Loucy (cell line): ENCODE results near the gene VPS13D.

Experiments used
- EZH2phosphoT487 ChIP-seq: fragments of 200-600 bp; IDR thresholded peaks from 2 replicates; pipeline ENCODE4 v1.6.1; 2018; ENCODE audit warnings: antibody characterized with exemption, mild to moderate bottlenecking, moderate library complexity, borderline replicate concordance
- TF ChIP-seq, protein P1 (sequence below): fragments of 200-600 bp; sonication (generic); conservative IDR thresholded peaks from 2 replicates; pipeline ENCODE4 v1.5.1; 2014; ENCODE audit warnings: mild to moderate bottlenecking, antibody characterized with exemption, low read length

DNA sequence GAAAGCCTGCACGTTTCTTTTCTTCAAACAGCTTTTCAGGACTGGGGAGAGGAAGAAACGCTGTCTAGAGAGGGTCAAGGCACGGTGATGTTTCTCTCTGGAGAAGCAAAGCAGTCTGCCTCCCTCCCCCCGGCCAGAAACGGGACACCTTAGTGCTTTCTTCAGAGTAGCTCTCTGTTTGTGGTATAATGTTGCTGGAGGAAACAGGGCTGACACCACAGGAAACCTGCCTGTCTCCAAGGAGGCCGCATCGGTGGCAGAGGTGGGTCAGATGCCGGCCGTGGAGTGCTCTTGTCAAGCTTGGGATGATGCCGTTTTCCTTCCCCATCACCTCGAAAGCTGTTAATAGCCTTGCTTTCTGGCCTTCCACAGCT, 248.8 kb downstream of the VPS13D start:
- TF ChIP-seq, protein P1, sequence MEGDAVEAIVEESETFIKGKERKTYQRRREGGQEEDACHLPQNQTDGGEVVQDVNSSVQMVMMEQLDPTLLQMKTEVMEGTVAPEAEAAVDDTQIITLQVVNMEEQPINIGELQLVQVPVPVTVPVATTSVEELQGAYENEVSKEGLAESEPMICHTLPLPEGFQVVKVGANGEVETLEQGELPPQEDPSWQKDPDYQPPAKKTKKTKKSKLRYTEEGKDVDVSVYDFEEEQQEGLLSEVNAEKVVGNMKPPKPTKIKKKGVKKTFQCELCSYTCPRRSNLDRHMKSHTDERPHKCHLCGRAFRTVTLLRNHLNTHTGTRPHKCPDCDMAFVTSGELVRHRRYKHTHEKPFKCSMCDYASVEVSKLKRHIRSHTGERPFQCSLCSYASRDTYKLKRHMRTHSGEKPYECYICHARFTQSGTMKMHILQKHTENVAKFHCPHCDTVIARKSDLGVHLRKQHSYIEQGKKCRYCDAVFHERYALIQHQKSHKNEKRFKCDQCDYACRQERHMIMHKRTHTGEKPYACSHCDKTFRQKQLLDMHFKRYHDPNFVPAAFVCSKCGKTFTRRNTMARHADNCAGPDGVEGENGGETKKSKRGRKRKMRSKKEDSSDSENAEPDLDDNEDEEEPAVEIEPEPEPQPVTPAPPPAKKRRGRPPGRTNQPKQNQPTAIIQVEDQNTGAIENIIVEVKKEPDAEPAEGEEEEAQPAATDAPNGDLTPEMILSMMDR: no peak
- no peak for TF ChIP-seq EZH2phosphoT487
